HepG2 (cell line): Measurements from ENCODE around the gene SLC22A12. TPM values are rescaled to one million over a fixed set of nuclear protein-coding genes. Genes with fewer than 3 reads are reported as not detected.

ENCODE experiments used
- ATAC-seq: fragments of 200-7000 bp; cut with Tn5 transposase; 3 replicates; pipeline ENCODE4 v1.9.1; 2020; ENCODE audit warnings: mild to moderate bottlenecking, moderate library complexity
- BruUV-seq: library from RNA; stranded (reverse); fragments of 400-500 nt; replicated peaks from 2 replicates; lab custom pipeline; 2021; lab: Mats Ljungman, UMichigan
- CTCF ChIA-PET: fragments of 300-600 bp; formaldehyde crosslinking; extraction: SDS; loops from one replicate; lab custom pipeline; 2021; ENCODE audit warnings: low total read pairs, inconsistent platforms, low intra/inter-chr PET ratio; lab: Yijun Ruan, JAX
- POLR2A ChIA-PET: fragments of 350-600 bp; sonication (Branson Sonifier 250); formaldehyde crosslinking; loops from one replicate; lab custom pipeline; 2020; ENCODE audit warnings: antibody characterized with exemption, inconsistent platforms; lab: Yijun Ruan, JAX
- DNase-seq: peaks from one replicate; pipeline ENCODE4 v3.0.0-alpha.2; 2015; ENCODE audit warnings: low spot score
- FAIRE-seq: peaks from 3 replicates; lab custom pipeline; 2011; peaks lifted over from hg19 to GRCh38; lab: Jason Lieb, UNC
- H2AFZ ChIP-seq: one replicate; pipeline ENCODE4 v1.6.1; 2011; ENCODE audit warnings: low read length, inconsistent platforms
- H3K27ac ChIP-seq: fragments of 300-600 bp; 3 replicates; pipeline ENCODE4 v1.8.0; 2011; ENCODE audit warnings: mixed run types, mild to moderate bottlenecking, mixed read lengths, low read length, inconsistent platforms; ENCODE audit not compliant: insufficient read depth; ENCODE audit errors: extremely low read length
- H3K27me3 ChIP-seq, 2 experiments: fragments of 200-600 bp in 1 of 2; 2 replicates in 1 of 2; 3 replicates in 1 of 2; pipeline versions ENCODE4 v1.6.0 to v1.8.0; 2011; ENCODE audit warnings: low read length in 2 of 2, mild to moderate bottlenecking in 2 of 2, moderate library complexity in 2 of 2, inconsistent platforms in 1 of 2; ENCODE audit not compliant: insufficient read depth in 2 of 2, control insufficient read depth in 1 of 2
- H3K36me3 ChIP-seq, 2 experiments: fragments of 200-600 bp in 1 of 2; replicated peaks in 1 of 2; 2 replicates in 1 of 2; 3 replicates in 1 of 2; pipeline versions ENCODE4 v1.5.1 to v1.8.0; 2011; ENCODE audit warnings: low read length in 2 of 2, inconsistent platforms in 1 of 2; ENCODE audit not compliant: insufficient read depth in 2 of 2, control insufficient read depth in 1 of 2
- H3K4me1 ChIP-seq: 2 replicates; pipeline ENCODE4 v1.5.1; 2012; ENCODE audit warnings: low read length, inconsistent platforms; ENCODE audit not compliant: insufficient read depth
- H3K4me2 ChIP-seq: 2 replicates; pipeline ENCODE4 v1.6.0; 2011; ENCODE audit warnings: low read depth, low read length, inconsistent platforms
- H3K4me3 ChIP-seq, 3 experiments: fragments of 200-600 bp in 1 of 3; sonication (generic), shearing (Covaris generic) in 1 of 3; replicated peaks in 1 of 3; 2 replicates each; pipeline ENCODE4 v1.5.1; 2011 to 2016; ENCODE audit warnings: low read length in 3 of 3, inconsistent platforms in 2 of 3, low read depth in 2 of 3, mild to moderate bottlenecking in 2 of 3, control low read depth in 1 of 3, mixed read lengths in 1 of 3; ENCODE audit not compliant: insufficient read depth in 1 of 3
- H3K79me2 ChIP-seq: one replicate; pipeline ENCODE4 v1.6.1; 2011; ENCODE audit warnings: low read length, inconsistent platforms; ENCODE audit not compliant: insufficient read depth
- H3K9ac ChIP-seq: 2 replicates; pipeline ENCODE4 v1.6.0; 2011; ENCODE audit warnings: mild to moderate bottlenecking, low read depth, low read length, inconsistent platforms; ENCODE audit not compliant: insufficient read depth
- H3K9me3 ChIP-seq: 2 replicates; pipeline ENCODE4 v1.5.1; 2012; ENCODE audit warnings: mild to moderate bottlenecking, low read length
- H4K20me1 ChIP-seq: 2 replicates; pipeline ENCODE4 v1.6.0; 2011; ENCODE audit warnings: inconsistent platforms, mild to moderate bottlenecking, low read length, moderate library complexity; ENCODE audit not compliant: insufficient read depth
- CBX5 ChIP-seq: sonication (generic); formaldehyde crosslinking; IDR thresholded peaks from 2 replicates; pipeline ENCODE4 v1.4.0; 2020; ENCODE audit warnings: missing genetic modification reagents, borderline replicate concordance
- ELF3 ChIP-seq: IDR thresholded peaks from 2 replicates; pipeline ENCODE4 v1.6.1; 2016; ENCODE audit warnings: missing genetic modification reagents, missing compliant biosample characterization
- GABPB1 ChIP-seq: IDR thresholded peaks from 2 replicates; pipeline ENCODE4 v1.6.1; 2016; ENCODE audit warnings: mild to moderate bottlenecking, missing genetic modification reagents, moderate library complexity, missing compliant biosample characterization
- GMEB1 ChIP-seq: sonication (generic); formaldehyde crosslinking; IDR thresholded peaks from 2 replicates; pipeline ENCODE4 v1.5.1; 2020; ENCODE audit warnings: missing genetic modification reagents, mild to moderate bottlenecking, borderline replicate concordance
- KLF15 ChIP-seq: sonication (generic); formaldehyde crosslinking; IDR thresholded peaks from 2 replicates; pipeline ENCODE4 v1.8.1; 2023; ENCODE audit warnings: borderline replicate concordance, mild to moderate bottlenecking, inconsistent platforms, missing genetic modification reagents, mixed read lengths
- KLF9 ChIP-seq: IDR thresholded peaks from 2 replicates; pipeline ENCODE4 v1.6.1; 2016; ENCODE audit warnings: low read depth
- NCOA5 ChIP-seq: sonication (generic); formaldehyde crosslinking; IDR thresholded peaks from 2 replicates; pipeline ENCODE4 v1.4.0; 2020; ENCODE audit warnings: missing genetic modification reagents
- NFKBIZ ChIP-seq: IDR thresholded peaks from 2 replicates; pipeline ENCODE4 v1.6.1; 2018; ENCODE audit warnings: missing genetic modification reagents, missing compliant biosample characterization
- PHF8 ChIP-seq: sonication (generic); formaldehyde crosslinking; IDR thresholded peaks from 2 replicates; pipeline ENCODE4 v1.5.0; 2020; ENCODE audit warnings: missing genetic modification reagents
- SMAD3 ChIP-seq: sonication (generic); formaldehyde crosslinking; IDR thresholded peaks from 2 replicates; pipeline ENCODE4 v1.4.0; 2020; ENCODE audit warnings: missing genetic modification reagents
- SOX13 ChIP-seq, 3 experiments: fragments of 450-650 bp in 1 of 3; sonication (generic) in 1 of 3; formaldehyde crosslinking in 1 of 3; IDR thresholded peaks in 2 of 3; conservative IDR thresholded peaks in 1 of 3; 2 replicates each; pipeline versions ENCODE4 v1.5.0 to v1.6.1; 2016 to 2020; ENCODE audit warnings: antibody characterized with exemption in 1 of 3, mild to moderate bottlenecking in 1 of 3, missing compliant biosample characterization in 1 of 3, missing genetic modification reagents in 1 of 3, moderate library complexity in 1 of 3
- SP1 ChIP-seq, 2 experiments: fragments of 450-650 bp in 1 of 2; sonication (generic) in 1 of 2; formaldehyde crosslinking in 1 of 2; IDR thresholded peaks; 2 replicates each; pipeline versions ENCODE4 v1.4.0 to v1.6.1; 2016 to 2020; ENCODE audit warnings: missing genetic modification reagents in 1 of 2
- STAG1 ChIP-seq: sonication (generic); formaldehyde crosslinking; IDR thresholded peaks from 2 replicates; pipeline ENCODE4 v1.4.0; 2020; ENCODE audit warnings: missing genetic modification reagents
- TCF7 ChIP-seq: sonication (generic); IDR thresholded peaks from 2 replicates; pipeline ENCODE4 v1.6.1; 2016; ENCODE audit warnings: antibody characterized with exemption, low read depth
- THAP11 ChIP-seq: IDR thresholded peaks from 2 replicates; pipeline ENCODE4 v1.6.1; 2016; ENCODE audit warnings: missing biosample characterization, missing genetic modification reagents
- ZFX ChIP-seq: sonication (generic); formaldehyde crosslinking; IDR thresholded peaks from 2 replicates; pipeline ENCODE4 v1.4.0; 2020; ENCODE audit warnings: mild to moderate bottlenecking, low read depth, missing genetic modification reagents, moderate library complexity
- ZNF180 ChIP-seq: sonication (generic); formaldehyde crosslinking; IDR thresholded peaks from 2 replicates; pipeline ENCODE4 v1.4.0; 2020; ENCODE audit warnings: low read depth, missing genetic modification reagents, borderline replicate concordance
- ZNF256 ChIP-seq: sonication (generic); formaldehyde crosslinking; conservative IDR thresholded peaks from 2 replicates; pipeline ENCODE4 v1.4.0; 2020; ENCODE audit warnings: missing genetic modification reagents
- ZNF326 ChIP-seq: sonication (generic); formaldehyde crosslinking; IDR thresholded peaks from 2 replicates; pipeline ENCODE4 v1.4.0; 2020; ENCODE audit warnings: missing genetic modification reagents, borderline replicate concordance
- ZNF512B ChIP-seq: sonication (generic); formaldehyde crosslinking; IDR thresholded peaks from 2 replicates; pipeline ENCODE4 v1.5.1; 2020; ENCODE audit warnings: missing genetic modification reagents, mild to moderate bottlenecking, borderline replicate concordance
- ZNF724P ChIP-seq: sonication (generic); formaldehyde crosslinking; IDR thresholded peaks from 2 replicates; pipeline ENCODE4 v1.8.0; 2022; ENCODE audit warnings: missing genetic modification reagents, borderline replicate concordance
- WGBS: methylation state at CpG from one replicate; pipeline ENCODE4 v1.1.6; 2017; ENCODE audit warnings: low lambda C conversion rate; 5-methylcytosine and 5-hydroxymethylcytosine counted together
- in situ Hi-C: cut with HindIII; loops from 2 replicates; pipeline ENCODE4 v1.10.0; 2017; ENCODE audit warnings: low pct_unique_long_range_greater_than_20kb; ENCODE audit not compliant: extremely low pct_ligation_motif_present
- intact Hi-C: fragments of 100-400 bp; cut with micrococcal nuclease; formaldehyde crosslinking; loops from one replicate; pipeline ENCODE4 v1.10.0; 2022; ENCODE audit not compliant: unreplicated experiment
- polyA plus RNA-seq, 8 experiments: library from polyadenylated mRNA; depleted of rRNA in 3 of 8; stranded (reverse) in 7 of 8; unstranded in 1 of 8; fragments of >200 nt; fragmentation: Illumina TruSeq in 4 of 8; extraction: Trizol in 4 of 8; gene quantifications; 2 replicates each; pipeline versions ENCODE4 v1.2.1 to v1.2.3, GENCODE V29; 2011 to 2016; ENCODE audit warnings: low read depth in 4 of 8, missing spikeins in 1 of 8, mixed read lengths in 1 of 8; ENCODE audit not compliant: insufficient read depth in 1 of 8
- total RNA-seq, 5 experiments: library from RNA; depleted of rRNA; stranded (reverse); fragments of >200 nt; fragmentation: Illumina TruSeq; extraction: Trizol; gene quantifications; 2 replicates each; pipeline ENCODE4 v1.2.3, GENCODE V29; 2016; ENCODE audit warnings: low read depth in 1 of 5

Gene SLC22A12
- total and polyA plus RNA-seq, 2 of the 13 experiments (the other 11 are each of a cell fraction or from before 2014, with no cell fraction given): not detected

GRCh38 chr11:64581057-64581523 lies 9.9 kb upstream of the SLC22A12 start (continued):
- TF ChIP-seq CBX5: no peak
- no peak for TF ChIP-seq ZNF326 (CRISPR knock-in tag)
- TF ChIP-seq ZFX (CRISPR knock-in tag): peak; percentile 41; the same call in 1 of the 2 replicates
- 0 out of 2 replicates have a peak, but pooled peaks have one; percentile 26 for TF ChIP-seq ELF3 (CRISPR knock-in tag)
- TF ChIP-seq SP1 (IDR thresholded peaks at IDR 0.05): no peak
- peak; percentile 21; the same call in 1 of the 2 replicates for TF ChIP-seq SP1 (CRISPR knock-in tag; IDR thresholded peaks at IDR 0.05)
- 0 out of 2 replicates have a peak, but pooled peaks have one; percentile 19 for TF ChIP-seq PHF8
- peak; percentile 67 for TF ChIP-seq TCF7
- no peak for TF ChIP-seq SOX13 (IDR thresholded peaks at IDR 0.05)
- peak in 1 of 2 experiments; percentile 29; a peak in 1 of 4 replicates for TF ChIP-seq SOX13 (CRISPR knock-in tag; conservative IDR thresholded peaks at IDR 0.05 in 1 of 2, IDR thresholded peaks at IDR 0.05 in 1 of 2)
- no peak for TF ChIP-seq NFKBIZ (CRISPR knock-in tag)

DNA sequence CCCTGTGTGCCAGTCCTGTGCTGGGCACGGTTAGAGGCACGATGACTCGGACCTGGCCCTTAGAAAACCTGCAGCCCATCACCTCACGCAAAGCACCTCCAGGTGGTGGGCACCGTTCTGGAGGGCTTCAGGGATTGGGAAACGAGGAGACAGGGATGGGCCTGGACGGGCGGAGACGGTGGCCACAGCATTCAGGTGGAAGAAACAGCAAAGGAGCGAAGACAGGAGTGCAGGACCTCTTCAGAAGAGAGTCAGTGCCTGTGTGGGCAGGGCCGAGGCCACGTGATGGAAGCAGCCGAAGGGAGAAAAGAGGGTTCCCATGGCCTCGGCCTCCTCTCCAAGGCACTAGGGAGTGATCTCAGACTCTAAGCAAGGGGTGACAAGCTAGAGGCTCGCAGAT lies 8.1 kb upstream of the SLC22A12 start:
- no peak for DNase-seq
- H3K27me3 ChIP-seq: peaks cover 4 to 15% of the 10 kb centered on the region in 2 experiments; a peak in 3 of 5 replicates
- ATAC-seq: no peak
- H3K4me1 ChIP-seq: peaks cover 46% of the 10 kb centered on the region
- no peak overlapping the region for H2AFZ ChIP-seq
- no peaks in the 10 kb centered on the region for H3K79me2 ChIP-seq
- 68% methylated on average over 15 of the region's 15 CpGs for WGBS
- FAIRE-seq: no peak
- H3K4me3 ChIP-seq: no peak overlapping the region
- H3K36me3 ChIP-seq: no peaks in the 10 kb centered on the region
- no TSS peak for BruUV-seq
- in situ Hi-C loops: no loop called here
- H3K9me3 ChIP-seq: no peaks in the 10 kb centered on the region
- H3K9ac ChIP-seq: no peak overlapping the region
- intact Hi-C loops: no loop called here
- H3K27ac ChIP-seq: no peak overlapping the region
- H4K20me1 ChIP-seq: no peaks in the 10 kb centered on the region
- ChIA-PET CTCF (no interaction called here), POLR2A (no interaction called here)
- H3K4me2 ChIP-seq: no peak overlapping the region
- TF ChIP-seq ZNF256 (no peak), GABPB1 (CRISPR knock-in tag) (no peak), ZNF180 (CRISPR knock-in tag) (no peak), GMEB1 (CRISPR knock-in tag) (no peak), SMAD3 (CRISPR knock-in tag) (no peak), KLF9 (no peak), THAP11 (CRISPR knock-in tag) (no peak), ZNF512B (CRISPR knock-in tag) (no peak), ZNF724P (CRISPR knock-in tag) (no peak), STAG1 (no peak), KLF15 (no peak), NCOA5 (CRISPR knock-in tag) (no peak)
